HepG2 (cell line): ENCODE results near the gene ZNF747. TPM values are rescaled to one million over a fixed set of nuclear protein-coding genes. Genes with fewer than 3 reads are reported as not detected.

Source experiments
- CCAR2 ChIP-seq: fragments of 200-400 bp; formaldehyde crosslinking; optimal IDR thresholded peaks from 2 replicates; pipeline ENCODE3; 2018; ENCODE audit warnings: low read depth, mild to moderate bottlenecking, low read length, moderate library complexity
- CREBL2 ChIP-seq: sonication (generic); formaldehyde crosslinking; IDR thresholded peaks from 2 replicates; pipeline ENCODE4 v1.8.1; 2023; ENCODE audit warnings: missing genetic modification reagents, mild to moderate bottlenecking, borderline replicate concordance
- GATAD2A ChIP-seq: IDR thresholded peaks from 2 replicates; pipeline ENCODE4 v1.6.1; 2016
- NPAS2 ChIP-seq: sonication (generic); formaldehyde crosslinking; IDR thresholded peaks from 2 replicates; pipeline ENCODE4 v1.8.0; 2022; ENCODE audit warnings: mild to moderate bottlenecking, missing genetic modification reagents, borderline replicate concordance
- WIZ ChIP-seq: sonication (generic); formaldehyde crosslinking; IDR thresholded peaks from 2 replicates; pipeline ENCODE4 v1.5.1; 2020; ENCODE audit warnings: mild to moderate bottlenecking, missing genetic modification reagents
- ZBTB39 ChIP-seq: sonication (generic); formaldehyde crosslinking; IDR thresholded peaks from 2 replicates; pipeline ENCODE4 v1.5.0; 2020; ENCODE audit warnings: missing genetic modification reagents
- ZNF30 ChIP-seq: sonication (generic); formaldehyde crosslinking; IDR thresholded peaks from 2 replicates; pipeline ENCODE4 v1.5.0; 2020; ENCODE audit warnings: mild to moderate bottlenecking, missing genetic modification reagents
- ZNF460 ChIP-seq: sonication (generic); formaldehyde crosslinking; IDR thresholded peaks from 2 replicates; pipeline ENCODE4 v1.5.1; 2020; ENCODE audit warnings: missing genetic modification reagents, mild to moderate bottlenecking, borderline replicate concordance
- ZNF570 ChIP-seq: sonication (generic); formaldehyde crosslinking; IDR thresholded peaks from 2 replicates; pipeline ENCODE4 v1.4.0; 2020; ENCODE audit warnings: mild to moderate bottlenecking, missing genetic modification reagents, borderline replicate concordance
- ZNF687 ChIP-seq: sonication (generic); formaldehyde crosslinking; IDR thresholded peaks from 2 replicates; pipeline ENCODE4 v1.5.1; 2020; ENCODE audit warnings: mild to moderate bottlenecking, missing genetic modification reagents, moderate library complexity
- polyA plus RNA-seq, 8 experiments: library from polyadenylated mRNA; depleted of rRNA in 3 of 8; stranded (reverse) in 7 of 8; unstranded in 1 of 8; fragments of >200 nt; fragmentation: Illumina TruSeq in 4 of 8; extraction: Trizol in 4 of 8; gene quantifications; 2 replicates each; pipeline versions ENCODE4 v1.2.1 to v1.2.3, GENCODE V29; 2011 to 2016; ENCODE audit warnings: low read depth in 4 of 8, missing spikeins in 1 of 8, mixed read lengths in 1 of 8; ENCODE audit not compliant: insufficient read depth in 1 of 8
- total RNA-seq, 5 experiments: library from RNA; depleted of rRNA; stranded (reverse); fragments of >200 nt; fragmentation: Illumina TruSeq; extraction: Trizol; gene quantifications; 2 replicates each; pipeline ENCODE4 v1.2.3, GENCODE V29; 2016; ENCODE audit warnings: low read depth in 1 of 5
- TF ChIP-seq, protein P1 (sequence below): sonication (generic); formaldehyde crosslinking; IDR thresholded peaks from 2 replicates; pipeline ENCODE4 v1.5.0; 2020; ENCODE audit warnings: mild to moderate bottlenecking, missing genetic modification reagents
- TF ChIP-seq, protein P2 (sequence below): IDR thresholded peaks from 2 replicates; pipeline ENCODE4 v1.6.1; 2016; ENCODE audit warnings: low read depth, missing genetic modification reagents, missing compliant biosample characterization

The ZNF747 gene
- total and polyA plus RNA-seq, 2 of the 13 experiments (the other 11 are each of a cell fraction or from before 2014, with no cell fraction given): 7.2 to 10.2 TPM

GRCh38 chr16:30571445-30572322, 37.0 kb upstream of the ZNF747 start, which contains the start of gene ZNF688 (continued):
- peak; percentile 86 for TF ChIP-seq ZNF687 (CRISPR knock-in tag)
- TF ChIP-seq WIZ: no peak
- TF ChIP-seq GATAD2A: no peak; the same call in 1 of the 2 replicates
- TF ChIP-seq ZNF30: no peak
- TF ChIP-seq ZNF460 (CRISPR knock-in tag): peak; percentile 11; the same call in 1 of the 2 replicates
- TF ChIP-seq, protein P1, sequence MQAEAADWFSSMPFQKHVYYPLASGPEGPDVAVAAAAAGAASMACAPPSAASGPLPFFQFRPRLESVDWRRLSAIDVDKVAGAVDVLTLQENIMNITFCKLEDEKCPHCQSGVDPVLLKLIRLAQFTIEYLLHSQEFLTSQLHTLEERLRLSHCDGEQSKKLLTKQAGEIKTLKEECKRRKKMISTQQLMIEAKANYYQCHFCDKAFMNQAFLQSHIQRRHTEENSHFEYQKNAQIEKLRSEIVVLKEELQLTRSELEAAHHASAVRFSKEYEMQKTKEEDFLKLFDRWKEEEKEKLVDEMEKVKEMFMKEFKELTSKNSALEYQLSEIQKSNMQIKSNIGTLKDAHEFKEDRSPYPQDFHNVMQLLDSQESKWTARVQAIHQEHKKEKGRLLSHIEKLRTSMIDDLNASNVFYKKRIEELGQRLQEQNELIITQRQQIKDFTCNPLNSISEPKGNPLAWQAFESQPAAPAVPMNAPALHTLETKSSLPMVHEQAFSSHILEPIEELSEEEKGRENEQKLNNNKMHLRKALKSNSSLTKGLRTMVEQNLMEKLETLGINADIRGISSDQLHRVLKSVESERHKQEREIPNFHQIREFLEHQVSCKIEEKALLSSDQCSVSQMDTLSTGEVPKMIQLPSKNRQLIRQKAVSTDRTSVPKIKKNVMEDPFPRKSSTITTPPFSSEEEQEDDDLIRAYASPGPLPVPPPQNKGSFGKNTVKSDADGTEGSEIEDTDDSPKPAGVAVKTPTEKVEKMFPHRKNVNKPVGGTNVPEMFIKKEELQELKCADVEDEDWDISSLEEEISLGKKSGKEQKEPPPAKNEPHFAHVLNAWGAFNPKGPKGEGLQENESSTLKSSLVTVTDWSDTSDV (CRISPR knock-in tag): peak; percentile 85
- no peak for TF ChIP-seq ZNF570
- TF ChIP-seq CCAR2: no peak
- no peak for TF ChIP-seq ZBTB39
- no peak for TF ChIP-seq NPAS2 (CRISPR knock-in tag)
- no peak for TF ChIP-seq CREBL2 (CRISPR knock-in tag)
- TF ChIP-seq, protein P2, sequence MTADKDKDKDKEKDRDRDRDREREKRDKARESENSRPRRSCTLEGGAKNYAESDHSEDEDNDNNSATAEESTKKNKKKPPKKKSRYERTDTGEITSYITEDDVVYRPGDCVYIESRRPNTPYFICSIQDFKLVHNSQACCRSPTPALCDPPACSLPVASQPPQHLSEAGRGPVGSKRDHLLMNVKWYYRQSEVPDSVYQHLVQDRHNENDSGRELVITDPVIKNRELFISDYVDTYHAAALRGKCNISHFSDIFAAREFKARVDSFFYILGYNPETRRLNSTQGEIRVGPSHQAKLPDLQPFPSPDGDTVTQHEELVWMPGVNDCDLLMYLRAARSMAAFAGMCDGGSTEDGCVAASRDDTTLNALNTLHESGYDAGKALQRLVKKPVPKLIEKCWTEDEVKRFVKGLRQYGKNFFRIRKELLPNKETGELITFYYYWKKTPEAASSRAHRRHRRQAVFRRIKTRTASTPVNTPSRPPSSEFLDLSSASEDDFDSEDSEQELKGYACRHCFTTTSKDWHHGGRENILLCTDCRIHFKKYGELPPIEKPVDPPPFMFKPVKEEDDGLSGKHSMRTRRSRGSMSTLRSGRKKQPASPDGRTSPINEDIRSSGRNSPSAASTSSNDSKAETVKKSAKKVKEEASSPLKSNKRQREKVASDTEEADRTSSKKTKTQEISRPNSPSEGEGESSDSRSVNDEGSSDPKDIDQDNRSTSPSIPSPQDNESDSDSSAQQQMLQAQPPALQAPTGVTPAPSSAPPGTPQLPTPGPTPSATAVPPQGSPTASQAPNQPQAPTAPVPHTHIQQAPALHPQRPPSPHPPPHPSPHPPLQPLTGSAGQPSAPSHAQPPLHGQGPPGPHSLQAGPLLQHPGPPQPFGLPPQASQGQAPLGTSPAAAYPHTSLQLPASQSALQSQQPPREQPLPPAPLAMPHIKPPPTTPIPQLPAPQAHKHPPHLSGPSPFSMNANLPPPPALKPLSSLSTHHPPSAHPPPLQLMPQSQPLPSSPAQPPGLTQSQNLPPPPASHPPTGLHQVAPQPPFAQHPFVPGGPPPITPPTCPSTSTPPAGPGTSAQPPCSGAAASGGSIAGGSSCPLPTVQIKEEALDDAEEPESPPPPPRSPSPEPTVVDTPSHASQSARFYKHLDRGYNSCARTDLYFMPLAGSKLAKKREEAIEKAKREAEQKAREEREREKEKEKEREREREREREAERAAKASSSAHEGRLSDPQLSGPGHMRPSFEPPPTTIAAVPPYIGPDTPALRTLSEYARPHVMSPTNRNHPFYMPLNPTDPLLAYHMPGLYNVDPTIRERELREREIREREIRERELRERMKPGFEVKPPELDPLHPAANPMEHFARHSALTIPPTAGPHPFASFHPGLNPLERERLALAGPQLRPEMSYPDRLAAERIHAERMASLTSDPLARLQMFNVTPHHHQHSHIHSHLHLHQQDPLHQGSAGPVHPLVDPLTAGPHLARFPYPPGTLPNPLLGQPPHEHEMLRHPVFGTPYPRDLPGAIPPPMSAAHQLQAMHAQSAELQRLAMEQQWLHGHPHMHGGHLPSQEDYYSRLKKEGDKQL: no peak
